H1 (cell line): ENCODE measurements around the gene ELMO1. TPM values are rescaled to one million over a fixed set of nuclear protein-coding genes. Genes with fewer than 3 reads are reported as not detected.

Experiments
- CTCF ChIA-PET: fragments of 300-600 bp; sonication (Branson Sonifier 250); formaldehyde crosslinking; loops from one replicate; lab custom pipeline; 2021; ENCODE audit not compliant: partially characterized antibody; lab: Charles Lee
- POLR2A ChIA-PET: fragments of 300-600 bp; sonication (Branson Sonifier 250); formaldehyde crosslinking; loops from one replicate; lab custom pipeline; 2021; ENCODE audit warnings: inconsistent platforms; ENCODE audit not compliant: partially characterized antibody; lab: Charles Lee
- DNase-seq, 2 experiments: peaks; one replicate each; pipeline versions ENCODE4 v3.0.0 to v3.0.0-alpha.2; 2010 to 2022; ENCODE audit warnings: low spot score in 2 of 2, low read depth in 1 of 2, mixed read lengths in 1 of 2
- FAIRE-seq: peaks from 2 replicates; lab custom pipeline; 2011; peaks lifted over from hg19 to GRCh38; lab: Jason Lieb, UNC
- H2AFZ ChIP-seq: 2 replicates; pipeline ENCODE4 v1.8.1; 2012; ENCODE audit warnings: low read length, inconsistent platforms
- H2AK5ac ChIP-seq: 2 replicates; pipeline ENCODE4 v1.6.1; 2013; ENCODE audit warnings: low read depth, low read length
- H2BK120ac ChIP-seq: replicated peaks from 2 replicates; pipeline ENCODE3; 2013; ENCODE audit warnings: low read depth, low read length, inconsistent platforms
- H2BK12ac ChIP-seq: 2 replicates; pipeline ENCODE4 v1.6.1; 2013; ENCODE audit warnings: low read depth, low read length
- H2BK15ac ChIP-seq: 2 replicates; pipeline ENCODE4 v1.6.1; 2013; ENCODE audit warnings: low read length
- H2BK20ac ChIP-seq: 2 replicates; pipeline ENCODE4 v1.6.1; 2013; ENCODE audit warnings: low read length
- H2BK5ac ChIP-seq: 2 replicates; pipeline ENCODE4 v1.6.1; 2013; ENCODE audit warnings: low read depth, low read length
- H3K14ac ChIP-seq: 2 replicates; pipeline ENCODE4 v1.6.1; 2013; ENCODE audit warnings: inconsistent platforms; ENCODE audit not compliant: insufficient read length
- H3K18ac ChIP-seq: 2 replicates; pipeline ENCODE4 v1.6.1; 2013; ENCODE audit warnings: low read length; ENCODE audit errors: extremely low read depth
- H3K23ac ChIP-seq: 2 replicates; pipeline ENCODE4 v1.6.1; 2013; ENCODE audit warnings: inconsistent platforms; ENCODE audit not compliant: insufficient read length
- H3K23me2 ChIP-seq: 2 replicates; pipeline ENCODE4 v1.6.1; 2013; ENCODE audit warnings: low read depth, low read length
- H3K27ac ChIP-seq: 2 replicates; pipeline ENCODE4 v1.6.1; 2011; ENCODE audit warnings: low read depth, low read length, inconsistent platforms
- H3K27me3 ChIP-seq, 4 experiments: replicated peaks in 1 of 4; 1 replicate in 1 of 4; 2 replicates in 3 of 4; pipeline versions ENCODE4 v1.6.1 to v1.8.1; 2011 to 2013; ENCODE audit warnings: low read length in 3 of 4, mild to moderate bottlenecking in 3 of 4, inconsistent platforms in 2 of 4, mixed read lengths in 2 of 4, moderate library complexity in 1 of 4; ENCODE audit not compliant: control insufficient read depth in 3 of 4, insufficient read depth in 3 of 4; ENCODE audit errors: extremely low read depth in 1 of 4
- H3K36me3 ChIP-seq, 4 experiments: 2 replicates each; pipeline versions ENCODE4 v1.6.1 to v1.8.1; 2011 to 2013; ENCODE audit warnings: mild to moderate bottlenecking in 4 of 4, low read length in 3 of 4, moderate library complexity in 2 of 4, control low read depth in 1 of 4, inconsistent platforms in 1 of 4; ENCODE audit not compliant: insufficient read depth in 4 of 4, control insufficient read depth in 2 of 4
- H3K4ac ChIP-seq: replicated peaks from 2 replicates; pipeline ENCODE3; 2013; ENCODE audit warnings: low read length, low read depth, mixed read lengths, inconsistent platforms; ENCODE audit not compliant: insufficient read length
- H3K4me1 ChIP-seq, 4 experiments: replicated peaks in 1 of 4; 1 replicate in 1 of 4; 2 replicates in 3 of 4; pipeline versions ENCODE4 v1.6.1 to v1.8.1; 2011 to 2013; ENCODE audit warnings: low read length in 3 of 4, inconsistent platforms in 2 of 4, mixed read lengths in 1 of 4; ENCODE audit not compliant: insufficient read depth in 4 of 4, control insufficient read depth in 3 of 4
- H3K4me2 ChIP-seq, 2 experiments: 2 replicates each; pipeline versions ENCODE4 v1.6.1 to v1.8.1; 2011 to 2013; ENCODE audit warnings: low read depth in 2 of 2, low read length in 2 of 2, control low read depth in 1 of 2, inconsistent platforms in 1 of 2, mild to moderate bottlenecking in 1 of 2; ENCODE audit not compliant: insufficient read depth in 1 of 2
- H3K4me3 ChIP-seq, 4 experiments: fragments of 200-600, 300-600 bp in 1 of 4; sonication (generic), shearing (Covaris generic), sonication (Bioruptor Twin) in 1 of 4; 2 replicates each; pipeline versions ENCODE4 v1.5.1 to v1.8.1; 2011 to 2016; ENCODE audit warnings: low read length in 4 of 4, low read depth in 3 of 4, control low read depth in 2 of 4, inconsistent platforms in 2 of 4, mild to moderate bottlenecking in 2 of 4, mixed read lengths in 1 of 4, moderate library complexity in 1 of 4; ENCODE audit not compliant: insufficient read depth in 2 of 4; ENCODE audit errors: extremely low read depth in 1 of 4
- H3K56ac ChIP-seq: replicated peaks from 2 replicates; pipeline ENCODE3; 2013; ENCODE audit warnings: low read depth, mild to moderate bottlenecking, mixed read lengths, low read length, inconsistent platforms; ENCODE audit not compliant: insufficient read length
- H3K79me1 ChIP-seq: 2 replicates; pipeline ENCODE4 v1.6.1; 2013; ENCODE audit warnings: low read depth, low read length, control low read depth
- H3K79me2 ChIP-seq, 2 experiments: 2 replicates each; pipeline versions ENCODE4 v1.6.1 to v1.8.1; 2012 to 2013; ENCODE audit warnings: low read length in 2 of 2, mild to moderate bottlenecking in 2 of 2, inconsistent platforms in 1 of 2; ENCODE audit not compliant: insufficient read depth in 2 of 2, control insufficient read depth in 1 of 2
- H3K9ac ChIP-seq, 4 experiments: replicated peaks in 1 of 4; 1 replicate in 1 of 4; 2 replicates in 3 of 4; pipeline versions ENCODE4 v1.6.1 to v1.8.1; 2011 to 2013; ENCODE audit warnings: low read depth in 3 of 4, low read length in 3 of 4, control low read depth in 2 of 4, mild to moderate bottlenecking in 2 of 4, moderate library complexity in 2 of 4, inconsistent platforms in 1 of 4; ENCODE audit errors: extremely low read depth in 1 of 4
- H3K9me3 ChIP-seq, 2 experiments: 2 replicates each; pipeline versions ENCODE4 v1.6.1 to v1.8.1; 2012 to 2013; ENCODE audit warnings: mild to moderate bottlenecking in 2 of 2, moderate library complexity in 2 of 2, control low read depth in 1 of 2, inconsistent platforms in 1 of 2, low read depth in 1 of 2, low read length in 1 of 2, mixed read lengths in 1 of 2; ENCODE audit not compliant: insufficient read depth in 2 of 2
- H4K20me1 ChIP-seq, 2 experiments: replicated peaks in 1 of 2; 2 replicates each; pipeline versions ENCODE3 to v1.8.1; 2011 to 2013; ENCODE audit warnings: inconsistent platforms in 2 of 2, low read length in 2 of 2, mild to moderate bottlenecking in 1 of 2; ENCODE audit not compliant: insufficient read depth in 2 of 2, control insufficient read depth in 1 of 2
- H4K5ac ChIP-seq: 2 replicates; pipeline ENCODE4 v1.6.1; 2013; ENCODE audit warnings: low read length, low read depth, mixed read lengths, inconsistent platforms; ENCODE audit not compliant: insufficient read length
- H4K8ac ChIP-seq: 2 replicates; pipeline ENCODE4 v1.8.0; 2013; ENCODE audit warnings: mild to moderate bottlenecking, moderate library complexity, low read length, inconsistent platforms; ENCODE audit not compliant: insufficient read depth; ENCODE audit errors: extremely low read depth
- H4K91ac ChIP-seq: replicated peaks from 2 replicates; pipeline ENCODE3; 2013; ENCODE audit warnings: low read length, mixed read lengths, inconsistent platforms; ENCODE audit not compliant: insufficient read length
- BRCA1 ChIP-seq: IDR thresholded peaks from 2 replicates; pipeline ENCODE4 v1.6.1; 2012; ENCODE audit warnings: low read depth, low read length, improper control_type of control experiment
- CBX5 ChIP-seq: fragments of 300-800, 300-1000 bp; sonication (generic); IDR thresholded peaks from 2 replicates; pipeline ENCODE4 v1.7.1; 2016; ENCODE audit warnings: antibody characterized with exemption, low read length, low read depth
- CHD1 ChIP-seq: IDR thresholded peaks from 2 replicates; pipeline ENCODE4 v1.6.1; 2012; ENCODE audit warnings: low read depth, low read length, improper control_type of control experiment
- RAD21 ChIP-seq, 2 experiments: IDR thresholded peaks in 1 of 2; conservative IDR thresholded peaks in 1 of 2; 2 replicates each; pipeline ENCODE4 v1.6.1; 2011; ENCODE audit warnings: low read depth in 2 of 2, low read length in 2 of 2, improper control_type of control experiment in 1 of 2, inconsistent platforms in 1 of 2, mild to moderate bottlenecking in 1 of 2, moderate library complexity in 1 of 2
- SIN3A ChIP-seq, 2 experiments: IDR thresholded peaks in 1 of 2; conservative IDR thresholded peaks in 1 of 2; 2 replicates each; pipeline ENCODE4 v1.6.1; 2011 to 2012; ENCODE audit warnings: low read length in 2 of 2, improper control_type of control experiment in 1 of 2, low read depth in 1 of 2, mild to moderate bottlenecking in 1 of 2
- WGBS, 2 experiments: shearing (Covaris generic) in 1 of 2; methylation state at CpG; one replicate each; pipeline versions ENCODE4 v1.1.6 to v1.1.7; 2013 to 2015; ENCODE audit warnings: low lambda C conversion rate in 2 of 2, mixed read lengths in 2 of 2, inconsistent platforms in 1 of 2, low coverage in 1 of 2, missing lambda C conversion rate in 1 of 2; ENCODE audit not compliant: insufficient replicate concordance in 2 of 2, insufficient coverage in 1 of 2, insufficient read length in 1 of 2; ENCODE audit errors: extremely low coverage in 1 of 2, missing lambda C conversion rate in 1 of 2; 5-methylcytosine and 5-hydroxymethylcytosine counted together
- polyA plus RNA-seq, 7 experiments: library from polyadenylated mRNA; depleted of rRNA in 3 of 7; stranded (reverse) in 5 of 7; unstranded in 2 of 7; fragments of >200 nt in 5 of 7; fragments of 200-250 nt in 2 of 7; gene quantifications; 1 replicate in 5 of 7; 2 replicates in 1 of 7; 4 replicates in 1 of 7; pipeline versions ENCODE4 v1.2.1 to v1.2.3, GENCODE V29; 2011 to 2013; ENCODE audit warnings: missing spikeins in 2 of 7, mixed read lengths in 2 of 7
- total RNA-seq: library from RNA; stranded (reverse); fragmentation: NEBNext Ultra II Directional; extraction: Animal tissue kit (Norgen Biotek cat#: 25700); gene quantifications from 2 replicates; pipeline ENCODE4 v1.2.1, GENCODE V29; 2021
- TF ChIP-seq, protein P1 (sequence below): IDR thresholded peaks from 2 replicates; pipeline ENCODE4 v1.6.1; 2012; ENCODE audit warnings: inconsistent platforms
- TF ChIP-seq, protein P2 (sequence below), 3 experiments: IDR thresholded peaks; 1 replicate in 2 of 3; 2 replicates in 1 of 3; pipeline versions ENCODE4 v1.5.1 to v1.6.1; 2011; ENCODE audit warnings: low read length in 3 of 3, mild to moderate bottlenecking in 3 of 3, inconsistent platforms in 2 of 3, low read depth in 1 of 3, moderate library complexity in 1 of 3; ENCODE audit not compliant: insufficient read depth in 1 of 3; ENCODE audit errors: control extremely low read depth in 1 of 3

The ELMO1 gene
- total and polyA plus RNA-seq, 2 of the 8 experiments (the other 6 are each of a cell fraction or from before 2014, with no cell fraction given): 18.4 to 21.0 TPM

DNA sequence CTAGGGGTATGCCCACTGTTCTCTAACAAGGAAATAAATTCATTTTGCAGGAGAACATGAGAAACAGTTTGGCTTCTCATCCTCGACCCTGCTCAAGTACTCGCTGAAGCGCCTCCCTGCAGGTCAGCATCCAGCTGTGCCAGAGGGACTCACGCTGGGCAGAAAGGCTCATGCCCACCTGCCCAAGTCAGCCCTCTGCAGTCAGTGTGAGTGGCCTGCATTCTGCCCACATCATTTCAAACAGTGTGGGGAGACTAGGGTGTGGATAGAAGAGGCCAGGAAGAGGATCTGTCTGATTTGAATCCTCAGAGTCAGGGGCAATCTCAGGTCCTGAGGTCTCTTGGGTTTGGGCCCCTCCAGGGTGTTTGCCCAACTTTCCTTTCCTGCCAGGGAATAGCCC, 297.8 kb downstream of the ELMO1 start:
- CTCF ChIA-PET: interaction anchor here (1.5 kb wide), 1 partner anchor 31 kb away, joined by 3 read pairs; no protein-coding TSS in a partner anchor
- H3K23ac ChIP-seq: no peak overlapping the region
- H3K27ac ChIP-seq: no peak overlapping the region
- no peak overlapping the region for H3K18ac ChIP-seq
- no peak overlapping the region for H2AFZ ChIP-seq
- no peak overlapping the region for H2BK12ac ChIP-seq
- no peak for DNase-seq
- no peaks in the 10 kb centered on the region for H3K27me3 ChIP-seq
- H2BK20ac ChIP-seq: no peak overlapping the region
- no peaks in the 10 kb centered on the region for H3K79me2 ChIP-seq
- no peaks in the 10 kb centered on the region for H3K79me1 ChIP-seq
- H4K91ac ChIP-seq: no peak overlapping the region
- no peak overlapping the region for H3K14ac ChIP-seq
- FAIRE-seq: no peak
- no peak for TF ChIP-seq CBX5
- TF ChIP-seq, protein P1, sequence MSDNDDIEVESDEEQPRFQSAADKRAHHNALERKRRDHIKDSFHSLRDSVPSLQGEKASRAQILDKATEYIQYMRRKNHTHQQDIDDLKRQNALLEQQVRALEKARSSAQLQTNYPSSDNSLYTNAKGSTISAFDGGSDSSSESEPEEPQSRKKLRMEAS: no peak
- TF ChIP-seq, protein P2, sequence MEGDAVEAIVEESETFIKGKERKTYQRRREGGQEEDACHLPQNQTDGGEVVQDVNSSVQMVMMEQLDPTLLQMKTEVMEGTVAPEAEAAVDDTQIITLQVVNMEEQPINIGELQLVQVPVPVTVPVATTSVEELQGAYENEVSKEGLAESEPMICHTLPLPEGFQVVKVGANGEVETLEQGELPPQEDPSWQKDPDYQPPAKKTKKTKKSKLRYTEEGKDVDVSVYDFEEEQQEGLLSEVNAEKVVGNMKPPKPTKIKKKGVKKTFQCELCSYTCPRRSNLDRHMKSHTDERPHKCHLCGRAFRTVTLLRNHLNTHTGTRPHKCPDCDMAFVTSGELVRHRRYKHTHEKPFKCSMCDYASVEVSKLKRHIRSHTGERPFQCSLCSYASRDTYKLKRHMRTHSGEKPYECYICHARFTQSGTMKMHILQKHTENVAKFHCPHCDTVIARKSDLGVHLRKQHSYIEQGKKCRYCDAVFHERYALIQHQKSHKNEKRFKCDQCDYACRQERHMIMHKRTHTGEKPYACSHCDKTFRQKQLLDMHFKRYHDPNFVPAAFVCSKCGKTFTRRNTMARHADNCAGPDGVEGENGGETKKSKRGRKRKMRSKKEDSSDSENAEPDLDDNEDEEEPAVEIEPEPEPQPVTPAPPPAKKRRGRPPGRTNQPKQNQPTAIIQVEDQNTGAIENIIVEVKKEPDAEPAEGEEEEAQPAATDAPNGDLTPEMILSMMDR (IDR thresholded peaks at IDR 0.05; ENCODE audit: control extremely low read depth in 1 of 3, insufficient read depth in 1 of 3, low read depth in 1 of 3, low read length in 3 of 3): peak in 1 of 3 experiments; percentile 8; a peak in 1 of 4 replicates
- TF ChIP-seq SIN3A (conservative IDR thresholded peaks at IDR 0.05 in 1 of 2, IDR thresholded peaks at IDR 0.05 in 1 of 2; ENCODE audit: low read depth in 1 of 2, low read length in 2 of 2): no peak
- no peak for TF ChIP-seq CHD1
- no peak for TF ChIP-seq BRCA1
- TF ChIP-seq RAD21 (IDR thresholded peaks at IDR 0.05 in 1 of 2, conservative IDR thresholded peaks at IDR 0.05 in 1 of 2; ENCODE audit: low read depth in 2 of 2, low read length in 2 of 2): peak in 1 of 2 experiments; percentile 10; a peak in 1 of 4 replicates
- H3K56ac ChIP-seq: no peak overlapping the region
- no peak overlapping the region for H2AK5ac ChIP-seq
- H4K8ac ChIP-seq: no peak overlapping the region
- 79% methylated on average over 4 of the region's 4 CpGs; no CpG with 5 or more reads in 1 of the 2 experiments for WGBS, 2 experiments
- H3K4me3 ChIP-seq: no peak overlapping the region
- H3K9me3 ChIP-seq: no peaks in the 10 kb centered on the region
- H3K4ac ChIP-seq: no peak overlapping the region
- H3K4me1 ChIP-seq: peaks cover 0 to 4% (median under 1%) of the 10 kb centered on the region in 4 experiments; a peak in 3 of 7 replicates
- H3K23me2 ChIP-seq: no peaks in the 10 kb centered on the region
- H3K36me3 ChIP-seq: no peaks in the 10 kb centered on the region
- no peak overlapping the region for H2BK5ac ChIP-seq
- no peaks in the 10 kb centered on the region for H4K20me1 ChIP-seq
- H3K9ac ChIP-seq: no peak overlapping the region
- no peak overlapping the region for H4K5ac ChIP-seq
- no peak overlapping the region for H2BK15ac ChIP-seq
- H3K4me2 ChIP-seq: no peak overlapping the region
- no peak overlapping the region for H2BK120ac ChIP-seq
- POLR2A ChIA-PET: no interaction called here
